Activated CD4-positive, alpha-beta T cell treated with anti-CD3 and anti-CD28 coated beads for 36 hours (primary cell): ENCODE measurements around the gene EIF2D. TPM values are rescaled to one million over a fixed set of nuclear protein-coding genes. Genes with fewer than 3 reads are reported as not detected.
"Not testable (repeated sequence)": the region's sequence is repeated elsewhere in the genome, so short reads cannot be mapped to it uniquely, and the experiment has no call there.

Experiments used
- ATAC-seq: fragments of 200-7000 bp; cut with Tn5 transposase; one replicate; pipeline ENCODE4 v1.10.0; 2021; ENCODE audit warnings: mild to moderate bottlenecking, moderate library complexity
- CTCF ChIA-PET: fragments of 350-600 bp; sonication (Branson Sonifier 250); formaldehyde crosslinking; loops from one replicate; lab custom pipeline; 2021; ENCODE audit warnings: antibody characterized with exemption; lab: Charles Lee
- POLR2A ChIA-PET: fragments of 350-600 bp; sonication (Branson Sonifier 250); formaldehyde crosslinking; loops from one replicate; lab custom pipeline; 2021; ENCODE audit warnings: antibody characterized with exemption, inconsistent platforms; lab: Charles Lee
- DNase-seq: peaks from one replicate; pipeline ENCODE4 v3.0.0-alpha.2; 2020
- H3K27ac Mint-ChIP-seq: one replicate; pipeline ENCODE4 v1.8.0; 2021; ENCODE audit warnings: mixed read lengths
- H3K27me3 Mint-ChIP-seq: one replicate; pipeline ENCODE4 v1.8.0; 2021; ENCODE audit warnings: mixed read lengths
- H3K36me3 Mint-ChIP-seq: one replicate; pipeline ENCODE4 v1.8.0; 2021; ENCODE audit warnings: low read depth, mixed read lengths
- H3K4me1 Mint-ChIP-seq: one replicate; pipeline ENCODE4 v1.8.0; 2021; ENCODE audit warnings: mixed read lengths
- H3K4me3 Mint-ChIP-seq: one replicate; pipeline ENCODE4 v1.8.0; 2021; ENCODE audit warnings: mild to moderate bottlenecking, moderate library complexity, mixed read lengths
- H3K9me3 Mint-ChIP-seq: one replicate; pipeline ENCODE4 v1.8.0; 2021; ENCODE audit warnings: low read depth, mixed read lengths
- intact Hi-C, 2 experiments: fragments of 100-400 bp; cut with DNase I in 1 of 2; cut with micrococcal nuclease in 1 of 2; formaldehyde crosslinking; loops; one replicate each; pipeline versions ENCODE4 v1.14.2 to v1.15.1; 2022 to 2024; cut with DNase I, micrococcal nuclease
- total RNA-seq, 2 experiments: library from RNA; stranded (reverse); gene quantifications; one replicate each; pipeline ENCODE4 v1.2.3, GENCODE V29; 2021

EIF2D gene
- total RNA-seq, 2 experiments from 2014 or later = 91.2 to 100 TPM

DNA sequence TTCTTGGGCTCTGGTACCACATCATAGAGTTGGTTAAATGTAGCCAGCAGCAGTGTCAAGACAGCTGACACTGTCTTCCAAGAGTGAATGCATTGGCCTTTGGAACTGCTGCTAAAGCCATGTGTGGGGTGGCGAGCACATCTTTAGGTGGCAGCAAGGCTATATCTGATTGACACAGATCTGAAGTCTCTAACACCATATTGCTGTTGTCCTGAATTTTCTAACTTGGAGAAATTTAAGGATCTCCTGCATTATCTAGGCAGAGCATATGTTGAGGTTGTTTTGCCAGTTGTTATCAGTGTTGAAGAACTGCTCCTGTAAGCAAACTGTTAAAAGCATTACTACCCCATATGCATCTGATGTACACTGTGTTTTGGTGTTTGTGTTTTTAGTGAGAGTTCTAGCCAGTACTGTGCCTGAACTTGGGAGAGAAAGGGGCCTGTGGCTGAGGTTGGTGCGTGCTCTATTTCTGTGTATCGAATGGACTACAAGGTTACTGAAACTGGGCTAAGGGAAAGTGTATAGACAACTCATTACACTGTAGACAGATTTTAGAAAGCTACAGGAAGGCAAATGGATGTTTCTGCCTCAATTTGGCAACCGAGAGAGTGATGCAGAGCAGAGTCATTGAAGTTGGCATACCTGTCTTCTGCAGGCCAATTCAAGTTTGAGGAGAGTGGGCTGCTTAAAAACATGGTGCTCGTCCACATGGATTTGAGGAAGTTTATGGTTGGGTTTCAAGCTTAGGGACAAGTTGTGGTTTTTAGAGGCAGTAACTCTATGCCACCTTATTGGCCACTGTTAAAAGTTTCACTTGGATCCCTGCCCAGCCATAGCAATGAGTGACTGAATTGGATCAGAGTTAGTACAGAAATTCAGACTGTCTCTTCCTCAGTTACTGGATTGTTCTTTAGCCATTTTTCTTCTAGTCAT lies 40.0 kb upstream of the EIF2D start:
- CTCF ChIA-PET = interaction anchor here (1.0 to 27.4 kb wide), 3 partner anchors 10 to 45 kb away, joined by 3 to 564 read pairs (median 176); partner anchors contain the start of gene DYRK3
- Mint-ChIP-seq H3K27ac (no peak overlapping the region), H3K36me3 (peaks cover 13% of the 10 kb centered on the region), H3K4me1 (peaks cover 3% of the 10 kb centered on the region), H3K4me3 (no peak overlapping the region), H3K9me3 (no peaks in the 10 kb centered on the region), H3K27me3 (peaks cover 3% of the 10 kb centered on the region)
- DNase-seq (no peak), ATAC-seq (peak; percentile 33)
- POLR2A ChIA-PET = no interaction called here
- intact Hi-C loops = no loop called here

DNA sequence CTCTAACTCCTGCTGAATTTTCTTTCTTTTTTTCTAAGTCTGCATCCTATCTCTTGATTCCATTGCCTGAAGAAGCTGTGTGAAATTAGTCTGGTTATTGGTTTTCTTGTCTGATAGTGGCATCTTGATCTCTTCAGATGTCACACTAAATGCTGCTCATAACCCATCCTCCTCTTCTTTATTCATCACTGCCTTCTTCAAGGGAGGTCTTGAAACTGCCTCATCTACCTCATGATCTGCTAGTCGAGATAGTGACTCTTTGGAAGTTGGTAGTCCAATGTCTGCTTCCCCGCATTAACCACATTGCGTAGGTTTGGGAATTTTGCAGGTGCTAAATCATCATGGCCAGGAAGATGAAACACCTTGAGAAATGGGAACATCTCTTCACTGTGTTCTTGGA lies 38.7 kb upstream of the EIF2D start:
- Mint-ChIP-seq H3K4me1 (peaks cover 3% of the 10 kb centered on the region), H3K9me3 (no peaks in the 10 kb centered on the region), H3K27ac (no peak overlapping the region), H3K36me3 (peaks cover 17% of the 10 kb centered on the region), H3K4me3 (no peak overlapping the region), H3K27me3 (no peaks in the 10 kb centered on the region)
- intact Hi-C loops = no loop called here
- no peak for DNase-seq
- ATAC-seq = no peak
- CTCF ChIA-PET = interaction anchor here (13.1 to 27.4 kb wide), 2 partner anchors 12 to 19 kb away, joined by 176 to 564 read pairs; partner anchors contain the start of gene DYRK3
- POLR2A ChIA-PET = interaction anchor here (0.6 kb wide), 1 partner anchor 16 kb away, joined by 3 read pairs; the partner anchor contains the start of gene DYRK3

DNA sequence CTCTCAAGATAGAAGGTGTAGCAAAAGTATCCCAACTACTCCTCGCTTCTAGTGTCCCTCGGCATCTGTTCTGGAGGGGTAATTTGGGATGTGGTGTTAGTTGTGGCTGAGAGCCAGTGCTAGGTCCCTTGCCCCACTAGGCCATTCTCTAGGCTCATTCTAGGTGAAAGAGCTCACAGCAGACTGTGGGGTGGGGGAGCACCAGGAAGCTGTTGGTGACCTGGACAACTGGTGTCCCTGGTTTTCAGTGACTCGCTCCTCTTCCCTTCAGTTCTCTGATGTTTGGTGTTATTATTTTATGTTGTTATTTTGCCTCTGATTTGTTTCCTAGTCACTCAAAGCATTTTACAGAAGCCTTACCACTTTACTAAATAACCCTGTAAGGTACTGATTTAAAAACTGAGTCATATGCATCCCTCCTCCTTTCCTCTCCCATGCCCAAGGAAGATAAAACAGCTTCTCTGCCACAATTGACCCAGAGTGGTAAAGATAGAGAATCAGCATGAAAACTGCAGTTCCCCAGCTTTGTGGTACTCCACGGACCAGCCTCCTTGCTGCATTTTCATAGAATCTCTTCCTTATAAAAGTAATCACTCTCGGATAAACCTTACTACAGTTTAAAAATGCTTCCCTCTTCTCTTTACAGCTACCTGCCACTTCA lies 37.1 kb upstream of the EIF2D start:
- no peak overlapping the region for H3K4me3 Mint-ChIP-seq
- POLR2A ChIA-PET = interaction anchor here (1.1 kb wide), 1 partner anchor 14 kb away, joined by 3 read pairs; the partner anchor contains the start of gene DYRK3

DNA sequence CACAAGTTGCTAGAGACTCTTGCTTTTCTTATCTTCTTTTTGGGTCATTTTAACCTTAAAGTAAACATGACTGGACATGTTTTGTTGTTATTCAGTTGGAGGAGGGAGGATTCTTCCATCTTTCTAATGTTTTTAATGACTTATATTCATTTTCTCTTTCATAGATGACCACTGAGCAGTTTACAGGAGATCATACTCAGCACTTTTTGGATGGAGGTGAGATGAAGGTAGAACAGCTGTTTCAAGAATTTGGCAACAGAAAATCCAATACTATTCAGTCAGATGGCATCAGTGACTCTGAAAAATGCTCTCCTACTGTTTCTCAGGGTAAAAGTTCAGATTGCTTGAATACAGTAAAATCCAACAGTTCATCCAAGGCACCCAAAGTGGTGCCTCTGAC lies 35.0 kb upstream of the EIF2D start:
- DNase-seq (no peak), ATAC-seq (no peak)
- H3K4me3 Mint-ChIP-seq = no peak overlapping the region
- no peaks in the 10 kb centered on the region for H3K9me3 Mint-ChIP-seq
- intact Hi-C loops = no loop called here
- ChIA-PET CTCF (interaction anchor here (13.1 to 27.4 kb wide), 2 partner anchors 15 kb away, joined by 176 to 564 read pairs; partner anchors contain the start of gene DYRK3), POLR2A (no interaction called here)
- no peaks in the 10 kb centered on the region for H3K27me3 Mint-ChIP-seq
- peaks cover 17% of the 10 kb centered on the region for H3K36me3 Mint-ChIP-seq
- H3K4me1 Mint-ChIP-seq = peaks cover 2% of the 10 kb centered on the region
- H3K27ac Mint-ChIP-seq = no peak overlapping the region

More for the DNA sequence above, 37.1 kb upstream of the EIF2D start:
- no peak for ATAC-seq
- Mint-ChIP-seq H3K36me3 (peaks cover 17% of the 10 kb centered on the region), H3K4me1 (peaks cover 3% of the 10 kb centered on the region), H3K27me3 (no peaks in the 10 kb centered on the region), H3K9me3 (no peaks in the 10 kb centered on the region), H3K27ac (no peak overlapping the region)
- CTCF ChIA-PET = interaction anchor here (0.6 to 27.4 kb wide), 8 partner anchors 13 to 663 kb away, joined by 3 to 564 read pairs (median 5); partner anchors contain the start of gene DYRK3
- intact Hi-C loops = no loop called here
- DNase-seq = no peak

DNA sequence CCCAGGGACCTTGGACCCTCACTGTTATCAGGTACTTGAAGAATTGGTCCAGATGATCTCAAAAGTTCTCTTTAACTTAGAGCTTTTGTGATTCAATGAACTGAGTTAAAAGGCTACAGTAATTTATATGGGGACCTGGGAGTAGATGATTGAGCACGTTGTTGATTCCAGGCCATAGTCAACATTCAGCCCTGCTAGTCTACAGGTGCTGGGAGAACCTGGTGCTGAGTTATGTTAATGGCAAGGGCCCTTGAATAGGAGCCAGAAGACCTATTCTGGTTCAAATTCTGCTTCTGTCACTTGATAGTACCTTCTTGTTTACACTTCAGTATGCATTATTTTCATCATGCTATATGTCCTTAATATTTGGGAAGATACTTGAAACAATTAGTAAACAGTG lies 34.2 kb upstream of the EIF2D start:
- Mint-ChIP-seq H3K9me3 (no peaks in the 10 kb centered on the region), H3K27me3 (no peaks in the 10 kb centered on the region), H3K4me3 (no peak overlapping the region), H3K27ac (no peak overlapping the region), H3K4me1 (no peaks in the 10 kb centered on the region), H3K36me3 (peaks cover 17% of the 10 kb centered on the region)
- ATAC-seq (no peak), DNase-seq (no peak)
- ChIA-PET POLR2A (no interaction called here), CTCF (interaction anchor here (2.3 to 27.4 kb wide), 3 partner anchors 9 to 16 kb away, joined by 14 to 564 read pairs (median 176); partner anchors contain the start of gene DYRK3)
- intact Hi-C loops = no loop called here

DNA sequence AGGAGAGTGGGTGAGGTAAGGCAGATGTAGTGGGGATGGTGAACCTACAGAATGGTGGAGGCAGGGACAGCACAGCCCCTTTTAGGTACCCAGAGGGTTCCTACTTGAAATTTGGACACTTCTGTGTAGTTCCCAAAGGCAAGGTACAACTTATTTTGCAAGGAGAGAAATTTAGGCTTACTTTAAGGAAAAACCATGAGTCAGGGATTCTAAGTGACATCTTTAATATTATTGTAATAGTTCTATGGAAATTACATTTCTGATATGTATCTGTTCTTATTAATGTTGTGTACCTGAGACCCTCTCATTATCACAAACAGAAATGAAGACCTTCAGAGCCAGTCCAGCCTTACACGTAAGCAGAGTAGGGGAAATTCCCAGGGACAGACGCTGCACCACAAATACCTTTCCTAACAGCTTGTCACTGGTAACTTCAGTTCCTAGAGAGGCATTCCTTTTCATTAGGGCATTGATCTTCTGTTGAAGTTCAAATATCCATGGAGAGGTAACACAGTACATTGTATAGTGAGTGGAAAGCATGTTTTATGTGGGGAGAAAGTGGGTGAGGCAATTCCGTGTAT lies 30.9 kb upstream of the EIF2D start:
- no peak for DNase-seq
- H3K9me3 Mint-ChIP-seq = no peaks in the 10 kb centered on the region
- H3K36me3 Mint-ChIP-seq = peaks cover 24% of the 10 kb centered on the region
- no peaks in the 10 kb centered on the region for H3K27me3 Mint-ChIP-seq
- H3K27ac Mint-ChIP-seq = no peak overlapping the region
- intact Hi-C loops = no loop called here
- POLR2A ChIA-PET = no interaction called here
- no peaks in the 10 kb centered on the region for H3K4me1 Mint-ChIP-seq
- no peak for ATAC-seq
- CTCF ChIA-PET = no interaction called here
- no peak overlapping the region for H3K4me3 Mint-ChIP-seq

DNA sequence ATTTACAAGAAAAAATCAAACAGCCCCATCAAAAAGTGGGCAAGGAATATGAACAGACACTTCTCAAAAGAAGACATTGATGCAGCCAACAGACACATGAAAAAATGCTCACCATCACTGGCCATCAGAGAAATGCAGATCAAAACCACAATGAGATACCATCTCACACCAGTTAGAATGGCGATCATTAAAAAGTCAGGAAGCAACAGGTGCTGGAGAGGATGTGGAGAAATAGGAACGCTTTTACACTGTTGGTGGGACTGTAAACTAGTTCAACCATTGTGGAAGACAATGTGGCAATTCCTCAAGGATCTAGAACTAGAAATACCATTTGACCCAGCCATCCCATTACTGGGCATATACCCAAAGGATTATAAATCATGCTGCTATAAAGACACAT lies 29.8 kb upstream of the EIF2D start:
- H3K4me1 Mint-ChIP-seq, POLR2A ChIA-PET, H3K9me3 Mint-ChIP-seq, H3K27ac Mint-ChIP-seq, H3K27me3 Mint-ChIP-seq, H3K4me3 Mint-ChIP-seq, ATAC-seq, intact Hi-C loops, DNase-seq, CTCF ChIA-PET: not testable (repeated sequence)
- H3K36me3 Mint-ChIP-seq = peaks cover 18% of the 10 kb centered on the region

DNA sequence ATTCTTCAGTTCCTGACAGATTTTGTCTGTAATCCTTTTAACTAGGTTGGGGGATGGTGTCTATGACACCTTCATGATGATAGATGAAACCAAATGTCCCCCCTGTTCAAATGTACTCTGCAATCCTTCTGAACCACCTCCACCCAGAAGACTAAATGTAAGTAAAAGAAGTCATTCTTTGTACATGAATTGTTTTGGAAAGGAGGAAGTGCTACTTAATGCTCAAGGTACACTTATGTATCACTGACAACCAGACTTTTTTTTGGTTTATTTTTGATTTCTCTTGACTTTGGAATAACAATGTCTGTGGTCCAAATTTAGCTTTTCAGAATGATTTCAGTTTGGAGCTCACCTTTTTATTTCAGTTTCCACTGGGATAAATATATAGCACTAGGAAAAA lies 25.3 kb upstream of the EIF2D start:
- H3K27me3 Mint-ChIP-seq = peaks cover 5% of the 10 kb centered on the region
- ChIA-PET CTCF (interaction anchor here (0.5 to 17.9 kb wide), 9 partner anchors 16 to 1518 kb away, joined by 3 to 564 read pairs (median 3); no protein-coding TSS in a partner anchor), POLR2A (no interaction called here)
- H3K4me3 Mint-ChIP-seq = peak overlapping the region; percentile 47
- peaks cover 14% of the 10 kb centered on the region for H3K36me3 Mint-ChIP-seq
- DNase-seq = no peak
- intact Hi-C loops = loop anchor here in 1 of 2 experiments (5.0 to 10.0 kb wide), 2 partner anchors 170 to 347 kb away; no protein-coding TSS in a partner anchor
- peaks cover 27% of the 10 kb centered on the region for H3K4me1 Mint-ChIP-seq
- no peaks in the 10 kb centered on the region for H3K9me3 Mint-ChIP-seq
- H3K27ac Mint-ChIP-seq = no peak overlapping the region
- ATAC-seq = no peak

DNA sequence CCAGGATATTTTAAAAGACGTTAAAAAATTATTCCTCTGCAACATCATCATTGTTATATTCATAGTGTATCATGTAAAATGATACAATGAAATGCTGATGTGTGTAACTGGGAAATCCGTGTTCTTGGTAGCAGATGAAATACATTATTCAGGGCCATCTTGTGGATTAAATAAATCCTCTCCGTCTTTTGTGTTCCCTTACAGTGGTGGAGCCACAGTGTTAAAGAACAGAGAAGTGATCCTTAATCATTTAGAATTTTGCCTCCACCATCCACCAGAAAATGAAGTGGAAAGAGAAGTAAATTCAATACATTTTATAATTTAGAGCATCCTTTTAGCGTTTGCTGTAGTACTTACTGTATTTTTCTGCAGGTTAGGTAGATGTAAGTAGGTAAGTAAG lies 24.4 kb upstream of the EIF2D start:
- H3K4me1 Mint-ChIP-seq = peaks cover 27% of the 10 kb centered on the region
- H3K27ac Mint-ChIP-seq = no peak overlapping the region
- ATAC-seq (no peak), DNase-seq (no peak)
- ChIA-PET CTCF (interaction anchor here (0.7 to 17.9 kb wide), 7 partner anchors 15 to 276 kb away, joined by 3 to 564 read pairs (median 5); no protein-coding TSS in a partner anchor), POLR2A (no interaction called here)
- H3K36me3 Mint-ChIP-seq = peaks cover 14% of the 10 kb centered on the region
- no peaks in the 10 kb centered on the region for H3K9me3 Mint-ChIP-seq
- peaks cover 7% of the 10 kb centered on the region for H3K27me3 Mint-ChIP-seq
- intact Hi-C loops = loop anchor here in 1 of 2 experiments (5.0 to 10.0 kb wide), 2 partner anchors 171 to 348 kb away; no protein-coding TSS in a partner anchor
- peak overlapping the region; percentile 25 for H3K4me3 Mint-ChIP-seq

DNA sequence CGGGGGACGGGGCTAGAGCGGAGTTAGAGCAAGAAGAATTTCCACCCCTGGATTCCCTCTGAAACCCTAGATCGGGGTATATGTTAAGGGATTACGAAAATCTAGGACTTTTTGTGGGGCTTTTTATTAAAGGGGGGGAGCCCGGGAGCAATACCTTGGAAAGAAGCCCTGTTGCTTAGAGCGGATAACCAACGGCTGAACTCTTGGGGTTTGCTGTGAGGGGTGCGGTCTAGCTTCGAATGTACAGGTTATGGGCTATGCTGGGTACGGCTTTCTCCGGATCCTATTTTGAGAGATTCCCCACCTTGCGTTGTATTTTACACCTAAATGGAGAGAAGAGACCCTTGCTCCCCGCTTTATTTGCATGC lies 23.7 kb upstream of the EIF2D start:
- intact Hi-C loops = loop anchor here (1.0 to 10.0 kb wide), 10 partner anchors 24 to 349 kb away; partner anchors contain the start of genes MAPKAPK2 (in 2 of the 2), EIF2D (in 1 of the 2) and RASSF5 (in 1 of the 2)
- H3K27ac Mint-ChIP-seq = no peak overlapping the region
- no peaks in the 10 kb centered on the region for H3K9me3 Mint-ChIP-seq
- ATAC-seq = peak; percentile 9
- CTCF ChIA-PET = interaction anchor here (0.6 to 17.9 kb wide), 18 partner anchors 15 to 1174 kb away, joined by 3 to 564 read pairs (median 4); partner anchors contain the start of gene EIF2D
- H3K36me3 Mint-ChIP-seq = peaks cover 13% of the 10 kb centered on the region
- H3K4me3 Mint-ChIP-seq = peak overlapping the region; percentile 76
- peaks cover 7% of the 10 kb centered on the region for H3K27me3 Mint-ChIP-seq
- DNase-seq = no peak
- H3K4me1 Mint-ChIP-seq = peaks cover 27% of the 10 kb centered on the region
- POLR2A ChIA-PET = interaction anchor here (0.9 to 1.4 kb wide), 5 partner anchors 14 to 887 kb away, joined by 3 to 4 read pairs (median 3); partner anchors contain the start of gene MAPKAPK2
